Tibial nerve (tissue), 3 donors: ENCODE data around the gene INPP5A.

Source experiments
- CTCF ChIP-seq, 5 experiments: fragments of 200-600 bp in 3 of 5; fragments of 450-650 bp in 2 of 5; sonication (generic) in 3 of 5; IDR thresholded peaks; one replicate each; pipeline ENCODE4 v1.5.1; 2016 to 2019; ENCODE audit warnings: antibody characterized with exemption in 5 of 5, mild to moderate bottlenecking in 3 of 5, moderate library complexity in 2 of 5
- POLR2A ChIP-seq, 2 donors: fragments of 450-650 bp; IDR thresholded peaks; one replicate each; pipeline ENCODE4 v1.6.1; 2017; ENCODE audit warnings: antibody characterized with exemption in 2 of 2, mild to moderate bottlenecking in 2 of 2, moderate library complexity in 2 of 2

GRCh38 chr10:132518572-132519381 lies 18.8 kb upstream of the INPP5A start:
- TF ChIP-seq CTCF (IDR thresholded peaks at IDR 0.05) (no peak), POLR2A (IDR thresholded peaks at IDR 0.05) (peak in 1 of 2 donors; percentile 26)
